Urothelium cell line (cell line): ENCODE measurements around the gene AURKAIP1.
"Not testable (repeated sequence)": the region's sequence is repeated elsewhere in the genome, so short reads cannot be mapped to it uniquely, and the experiment has no call there.

Experiments
- DNase-seq: peaks from one replicate; pipeline ENCODE4 v3.0.0; 2011; ENCODE audit warnings: low spot score, mixed read lengths
- FAIRE-seq: peaks from 2 replicates; lab custom pipeline; 2011; peaks lifted over from hg19 to GRCh38; lab: Jason Lieb, UNC

AURKAIP1 gene

DNA sequence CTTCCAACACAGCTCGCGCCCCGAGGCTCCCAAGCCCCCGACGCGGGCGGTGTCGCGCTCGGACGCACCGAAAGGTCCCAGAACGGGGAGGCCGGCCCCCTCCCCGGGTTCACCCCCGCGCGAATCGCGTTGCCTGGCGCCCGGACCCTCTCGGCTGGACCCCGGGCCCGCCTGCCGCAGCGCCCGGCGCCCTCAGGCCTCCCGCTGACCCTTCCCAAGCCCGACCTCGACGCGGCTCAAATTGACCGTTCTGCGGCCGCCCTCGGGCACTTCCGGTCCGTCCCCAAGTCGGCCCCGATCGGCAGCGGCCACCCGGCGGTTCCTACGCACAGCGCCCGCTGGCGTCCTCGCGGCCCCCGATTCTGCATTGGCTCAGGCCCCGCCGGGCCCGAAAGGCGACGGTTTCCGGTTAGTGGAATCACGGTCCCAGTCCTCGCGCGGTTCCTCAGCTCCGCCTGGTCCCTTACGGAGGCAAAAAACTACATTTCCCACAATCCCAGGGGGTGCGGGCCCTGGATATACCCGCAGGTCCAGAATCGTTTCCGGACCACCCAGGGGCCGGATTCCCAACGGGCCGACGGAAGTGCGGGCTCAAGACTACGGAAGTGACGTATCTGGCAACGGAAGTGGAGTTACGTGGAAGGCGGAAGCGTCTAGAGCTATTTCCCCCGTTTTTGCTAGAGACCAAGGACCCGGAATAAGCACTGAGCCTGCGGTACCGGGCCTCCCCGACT, at the start of gene AURKAIP1:
Gene AURKAIP1 (minus strand): TSS at position 279 of the 734 bp plus-strand sequence. CDS start 451 bp downstream, outside the sequence.
- peak; percentile 79 for FAIRE-seq
- peak; percentile 97 for DNase-seq

DNA sequence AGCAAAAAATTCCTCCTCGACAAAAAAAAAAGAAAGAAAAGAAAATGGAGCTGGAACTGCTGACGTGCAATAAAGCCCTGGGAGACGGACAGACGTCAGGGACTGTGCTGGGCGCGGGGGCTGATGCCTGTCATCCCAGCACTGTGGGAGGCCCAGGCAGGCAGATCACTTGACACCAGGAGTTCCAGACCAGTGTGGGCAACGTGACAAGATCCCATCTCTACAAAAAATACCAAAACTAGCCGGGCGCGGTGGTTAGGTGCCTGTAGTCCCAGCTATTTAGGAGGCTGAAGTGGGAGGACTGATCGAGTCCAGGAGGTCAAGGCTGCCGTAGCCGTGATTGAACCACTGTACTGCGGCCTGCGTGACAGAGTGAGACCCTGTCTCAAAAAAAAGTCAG, 49.7 kb upstream of the AURKAIP1 start:
- FAIRE-seq: no peak

DNA sequence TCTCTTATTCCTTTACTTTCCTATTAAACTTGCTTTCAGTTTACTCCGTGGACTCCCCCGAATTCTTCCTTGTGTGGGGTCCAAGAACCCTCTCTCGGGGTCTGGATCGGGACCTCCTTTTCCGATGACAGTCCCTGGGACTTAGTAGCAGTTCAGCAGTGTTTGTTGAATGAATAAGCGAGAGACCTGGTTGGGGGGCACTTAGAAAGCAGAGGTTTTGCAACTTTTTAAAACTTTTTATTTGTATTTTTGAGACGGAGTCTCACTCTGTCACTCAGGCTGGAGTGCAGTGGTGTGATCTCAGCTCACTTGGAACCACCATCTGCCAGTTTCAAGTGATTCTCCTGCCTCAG, 48.2 kb upstream of the AURKAIP1 start:
- no peak for FAIRE-seq
- DNase-seq: no peak

More for the DNA sequence above, 49.7 kb upstream of the AURKAIP1 start:
- no peak for DNase-seq

DNA sequence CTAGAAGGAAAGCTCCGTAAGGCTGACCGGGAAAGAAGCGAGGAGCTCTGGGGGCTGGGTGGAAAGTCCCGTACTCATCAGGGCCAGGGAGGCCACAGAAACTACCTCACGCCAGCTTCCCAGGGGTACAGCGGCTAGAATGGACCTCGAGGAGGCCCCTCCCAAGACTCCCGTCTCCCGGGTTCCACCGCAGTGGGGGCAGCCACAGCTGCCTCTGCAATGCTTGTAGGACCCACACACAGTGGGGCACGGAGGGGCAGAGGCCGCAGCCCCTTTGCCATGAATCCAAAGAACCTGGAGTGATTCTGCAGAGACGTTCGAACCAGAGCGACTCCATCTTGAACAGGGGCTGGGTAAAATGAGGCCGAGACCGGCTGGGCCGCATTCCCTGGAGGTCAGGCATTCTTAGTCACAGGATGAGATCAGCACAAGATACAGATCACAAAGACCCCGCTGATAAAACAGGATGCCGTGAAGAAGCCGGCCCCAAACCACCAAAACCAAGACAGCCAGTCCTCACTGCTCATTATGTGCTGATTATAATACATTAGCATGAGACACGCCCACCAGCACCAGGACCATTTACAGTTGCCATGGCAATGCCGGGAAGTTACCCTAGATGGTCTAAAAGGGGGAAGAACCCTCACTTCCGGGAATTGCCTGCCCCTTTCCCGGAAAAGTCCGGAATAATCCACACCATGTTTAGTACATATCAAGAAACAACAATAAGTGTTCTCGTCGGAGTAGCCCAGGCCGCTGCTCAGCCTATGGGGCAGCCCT, 47.6 kb upstream of the AURKAIP1 start:
- DNase-seq (no peak), FAIRE-seq (no peak)

DNA sequence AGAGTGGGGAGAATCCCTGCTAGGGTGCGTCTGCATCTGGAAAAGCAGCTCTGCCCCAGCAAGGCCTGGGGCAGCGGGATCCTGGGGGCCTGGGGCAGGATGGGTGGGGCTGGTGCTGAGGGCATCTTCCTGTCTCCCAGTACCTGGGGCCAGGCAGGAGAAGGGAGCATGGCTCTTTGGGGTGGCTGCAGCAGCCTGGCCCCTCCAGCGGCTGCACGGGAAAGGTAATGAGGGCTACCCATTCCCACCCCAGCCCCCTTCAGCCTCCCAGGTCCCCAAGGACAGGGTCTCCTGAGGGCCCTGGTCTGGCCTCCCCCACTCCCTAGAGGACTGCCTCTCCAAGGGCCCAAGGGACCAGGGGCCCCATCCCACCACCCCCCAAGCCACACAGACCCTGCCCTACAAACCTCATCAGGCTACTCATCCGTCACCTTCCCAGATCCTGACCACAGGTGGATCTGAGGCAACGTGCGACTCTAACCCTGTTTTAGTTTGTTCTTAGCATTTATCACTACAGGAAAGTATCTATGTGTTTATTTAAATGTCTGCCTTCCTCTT, 47.0 kb upstream of the AURKAIP1 start:
- no peak for FAIRE-seq
- no peak for DNase-seq

DNA sequence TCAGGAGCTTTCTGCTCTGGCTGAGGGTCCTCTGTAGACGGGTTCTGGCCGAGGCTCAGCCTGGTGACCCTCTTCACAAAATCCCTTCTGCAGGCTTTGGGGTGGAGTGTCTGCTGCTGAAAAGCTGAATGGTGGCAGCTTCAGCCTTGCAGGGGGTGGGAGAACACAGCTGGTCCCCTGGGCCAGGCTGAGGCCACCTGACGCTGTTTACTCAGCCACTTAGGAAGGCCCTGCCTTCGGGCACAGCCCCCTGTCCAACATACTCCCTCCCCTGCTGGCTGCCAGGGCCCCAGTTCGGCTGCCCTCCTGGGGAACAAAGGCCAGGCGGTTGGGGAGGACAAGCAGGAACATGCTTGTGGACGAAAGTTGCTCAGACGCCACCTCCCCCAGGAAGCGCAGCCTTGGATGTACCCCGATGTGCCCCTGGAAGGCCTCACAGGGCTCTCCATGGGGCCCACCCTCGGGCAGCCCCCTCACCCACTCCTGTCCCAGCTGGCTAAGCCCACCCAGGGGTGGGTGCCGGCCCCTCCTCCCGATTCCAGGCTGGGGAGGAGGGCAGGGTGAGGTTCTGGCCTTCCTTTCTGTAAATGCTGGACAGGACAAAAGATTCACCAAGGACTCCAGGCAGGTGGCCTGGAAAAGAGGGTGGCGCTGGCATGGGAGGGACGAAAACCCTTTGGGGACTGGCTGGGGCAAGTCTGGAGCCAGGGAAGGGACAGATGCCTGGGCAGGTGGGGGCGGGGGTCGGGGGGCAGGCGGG, 46.3 kb upstream of the AURKAIP1 start, which contains the start of gene ANKRD65:
Gene ANKRD65 (minus strand): TSS at position 130 of the 760 bp plus-strand sequence. CDS start 271 bp downstream, outside the sequence.
- no peak for DNase-seq
- no peak for FAIRE-seq

DNA sequence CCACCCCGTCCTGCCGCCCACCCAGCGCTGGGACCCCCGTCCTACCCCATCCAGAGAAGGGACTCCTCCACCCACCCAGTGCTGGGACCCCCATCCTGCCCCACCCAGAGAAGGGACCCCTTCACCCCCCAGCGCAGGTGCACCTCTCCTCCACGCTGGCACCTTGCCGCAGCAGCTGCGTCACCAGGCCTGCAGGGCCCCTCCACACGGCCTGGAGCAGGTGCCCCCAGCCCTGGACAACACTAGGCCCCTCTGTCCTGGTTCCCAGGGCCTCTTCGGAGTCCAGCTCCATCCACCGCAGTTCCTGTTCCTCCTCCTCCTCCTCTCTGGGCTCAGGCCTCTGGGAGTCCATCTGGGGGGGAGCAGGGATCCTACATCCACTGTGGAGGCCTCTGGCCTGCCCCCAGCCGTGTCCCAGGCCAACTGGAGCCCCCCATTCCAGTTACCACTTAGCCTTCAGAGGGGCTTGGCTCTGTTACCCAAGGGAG, 45.7 kb upstream of the AURKAIP1 start:
- FAIRE-seq: no peak
- no peak for DNase-seq

DNA sequence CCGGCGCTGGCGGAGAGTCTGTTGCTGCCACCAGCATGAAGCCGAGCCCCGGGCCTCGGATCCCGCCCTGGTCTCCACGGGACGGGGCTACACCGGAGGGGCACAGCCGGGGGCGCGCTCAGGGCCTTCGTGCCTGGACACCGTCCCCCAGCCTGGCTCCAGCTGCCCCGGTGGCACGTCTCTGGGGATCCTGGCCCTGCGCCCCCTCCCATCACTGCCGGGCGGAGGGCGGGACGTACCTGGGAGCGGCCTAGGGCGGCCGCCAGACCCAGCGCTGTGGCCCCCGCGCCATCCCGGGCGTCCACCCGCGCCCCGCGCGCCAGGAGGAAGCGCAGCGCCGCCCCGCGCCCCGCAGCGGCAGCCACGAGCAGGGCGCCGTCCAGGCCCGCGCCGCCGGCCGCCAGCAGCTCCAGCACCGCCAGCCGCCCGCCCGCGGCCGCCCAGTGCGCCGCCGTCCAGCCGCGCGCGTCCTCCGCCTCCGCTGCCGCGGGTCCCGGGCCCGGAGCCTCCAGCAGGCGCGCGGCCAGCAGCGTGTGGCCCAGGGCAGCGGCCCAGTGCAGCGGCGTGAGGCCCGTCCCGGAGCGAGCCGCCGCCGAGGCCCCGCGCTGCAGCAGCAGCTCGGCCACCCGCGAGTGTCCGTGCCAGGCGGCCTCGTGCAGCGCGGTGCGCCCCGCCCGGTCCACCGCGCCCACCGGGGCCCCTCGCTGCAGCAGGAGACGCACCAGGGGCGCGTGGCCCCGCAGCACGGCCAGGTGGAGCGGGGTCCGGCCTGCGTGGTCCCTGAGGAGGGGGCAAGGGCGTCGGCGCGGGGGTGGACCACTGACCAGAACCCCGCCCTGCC, 45.0 kb upstream of the AURKAIP1 start:
- FAIRE-seq (no peak), DNase-seq (no peak)

DNA sequence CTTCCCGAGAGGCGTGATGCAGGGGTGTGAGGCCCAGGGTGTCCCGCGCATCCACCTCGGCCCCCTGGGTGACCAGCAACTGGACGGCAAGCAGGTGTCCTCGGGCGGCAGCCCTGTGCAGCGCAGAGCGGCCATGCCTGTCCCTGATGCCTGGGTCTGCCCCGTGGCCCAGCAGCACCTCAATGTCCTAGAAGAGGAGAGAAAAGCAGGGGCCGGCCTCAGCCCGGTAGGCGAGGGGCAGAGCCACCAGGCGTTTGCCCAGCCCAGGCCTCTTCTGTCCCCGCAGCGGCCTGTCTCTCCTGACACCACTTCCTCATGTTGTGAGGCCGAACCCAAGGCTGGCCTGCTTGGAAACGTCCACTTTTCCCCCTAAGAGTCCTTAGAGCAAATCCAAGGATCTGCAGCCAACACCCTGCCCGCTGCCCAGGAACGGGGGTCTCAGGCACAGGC, 44.4 kb upstream of the AURKAIP1 start:
- no peak for FAIRE-seq
- DNase-seq: no peak

DNA sequence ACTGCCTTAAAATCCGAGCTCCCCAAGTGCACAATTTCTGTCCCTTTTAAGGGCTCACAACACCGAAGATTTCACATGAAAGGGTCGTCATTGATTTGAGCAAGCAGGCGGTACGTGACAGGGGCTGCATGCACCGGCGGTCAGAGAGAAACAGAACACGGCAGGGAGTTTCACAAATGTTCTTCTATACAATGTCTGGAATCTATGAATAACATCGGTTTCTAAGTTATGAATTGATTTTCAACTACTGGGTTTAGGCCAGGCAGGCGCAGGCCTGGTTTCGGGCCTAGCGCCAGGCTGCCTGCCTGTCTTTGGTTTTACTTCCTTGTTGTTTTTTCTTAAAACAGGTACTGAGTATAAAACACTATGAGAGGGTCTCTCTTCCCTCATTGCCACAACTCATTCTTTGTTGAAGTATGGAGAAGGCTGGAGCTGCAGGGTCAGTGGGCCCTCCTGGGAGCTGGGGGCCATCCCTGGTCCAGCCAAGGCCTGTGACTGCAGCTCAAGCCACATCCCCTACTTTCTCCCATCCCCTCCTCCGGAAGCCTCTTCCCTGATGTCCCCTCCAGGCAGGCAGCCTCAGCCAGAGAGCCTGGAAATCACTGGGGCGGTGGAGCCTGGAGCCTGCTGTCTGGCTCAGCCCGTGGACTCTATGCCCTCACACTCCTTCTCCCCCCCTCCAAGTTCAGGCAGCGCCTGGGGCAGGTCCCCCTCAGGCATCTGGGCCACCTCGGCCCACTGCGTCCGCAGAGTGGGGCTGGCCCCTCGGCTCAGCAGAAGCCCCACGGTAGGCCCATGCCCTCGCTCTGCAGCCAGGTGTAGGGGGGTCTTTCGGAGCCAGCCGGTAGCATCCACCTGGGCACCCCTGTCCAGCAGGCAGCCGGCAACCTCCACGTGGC, 43.7 kb upstream of the AURKAIP1 start:
- no peak for FAIRE-seq
- DNase-seq: no peak

DNA sequence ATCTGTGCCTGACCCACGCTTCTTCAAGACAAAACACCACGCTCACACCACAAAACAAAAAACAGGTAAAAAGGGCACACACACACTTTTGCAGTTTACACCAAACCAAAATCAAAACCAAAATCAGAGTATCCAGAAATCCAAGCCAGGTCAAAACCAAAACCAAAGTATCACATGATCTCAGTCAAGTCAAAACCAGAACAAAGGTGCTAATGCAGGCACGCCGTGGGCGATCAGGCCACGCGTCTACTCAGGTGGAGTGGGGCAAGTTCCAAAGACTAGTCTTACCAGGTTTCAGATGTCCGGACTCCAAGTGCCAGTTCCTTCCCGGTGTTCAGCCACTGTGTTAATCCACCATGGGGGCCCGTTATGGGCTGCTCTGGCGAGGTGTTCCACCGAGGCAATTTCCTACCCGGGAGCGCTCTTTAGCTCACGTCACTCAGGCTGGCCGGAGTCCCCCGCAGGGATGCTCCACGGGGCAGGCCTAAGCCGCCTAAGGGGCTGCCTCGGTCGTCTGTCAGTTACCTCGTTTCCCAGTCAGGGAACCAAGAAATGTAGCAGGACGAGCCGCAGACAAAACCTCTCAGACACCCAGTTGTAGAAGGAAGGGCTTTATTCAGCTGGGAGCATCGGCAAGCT, 42.9 kb upstream of the AURKAIP1 start:
- FAIRE-seq, DNase-seq: not testable (repeated sequence)

DNA sequence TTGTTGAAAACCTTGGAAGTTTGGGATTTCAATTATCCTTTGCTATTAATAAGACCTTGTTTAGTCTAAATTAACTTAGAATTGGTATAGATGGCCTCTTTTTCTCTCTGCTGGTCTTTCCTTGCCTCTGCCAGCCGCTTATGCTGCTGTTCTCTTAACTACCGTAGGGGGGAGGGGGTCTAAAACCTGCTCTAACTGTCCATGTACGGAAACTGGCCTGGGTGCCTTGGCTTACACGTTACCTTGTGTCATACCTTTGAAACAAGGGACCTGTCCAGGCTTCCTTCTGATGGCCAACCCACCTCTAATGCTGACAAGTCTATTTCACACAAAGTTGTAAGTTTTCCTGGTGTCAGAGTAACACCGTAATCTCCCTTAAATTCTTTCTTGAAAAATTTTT, 42.4 kb upstream of the AURKAIP1 start:
- not testable (repeated sequence) for DNase-seq, FAIRE-seq

DNA sequence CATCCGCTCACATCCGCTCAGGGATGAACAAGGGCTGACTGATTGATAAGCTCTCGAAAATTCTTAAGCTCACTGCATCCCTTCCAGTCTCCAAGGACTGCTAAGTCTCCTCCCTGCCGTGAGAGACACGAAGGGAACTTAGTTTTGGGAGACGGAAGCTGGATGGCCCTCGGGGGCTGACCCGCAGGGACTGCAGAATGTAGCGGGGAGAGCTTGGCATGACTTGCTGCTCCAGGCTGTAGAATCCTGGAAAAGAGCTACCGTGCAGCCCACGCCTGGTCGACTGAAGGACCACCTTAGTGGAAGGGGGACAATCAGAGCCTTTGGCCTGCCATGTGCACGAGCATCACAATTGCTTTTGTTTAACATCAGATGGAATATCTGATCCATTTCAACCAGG, 40.7 kb upstream of the AURKAIP1 start:
- DNase-seq (no peak), FAIRE-seq (no peak)

DNA sequence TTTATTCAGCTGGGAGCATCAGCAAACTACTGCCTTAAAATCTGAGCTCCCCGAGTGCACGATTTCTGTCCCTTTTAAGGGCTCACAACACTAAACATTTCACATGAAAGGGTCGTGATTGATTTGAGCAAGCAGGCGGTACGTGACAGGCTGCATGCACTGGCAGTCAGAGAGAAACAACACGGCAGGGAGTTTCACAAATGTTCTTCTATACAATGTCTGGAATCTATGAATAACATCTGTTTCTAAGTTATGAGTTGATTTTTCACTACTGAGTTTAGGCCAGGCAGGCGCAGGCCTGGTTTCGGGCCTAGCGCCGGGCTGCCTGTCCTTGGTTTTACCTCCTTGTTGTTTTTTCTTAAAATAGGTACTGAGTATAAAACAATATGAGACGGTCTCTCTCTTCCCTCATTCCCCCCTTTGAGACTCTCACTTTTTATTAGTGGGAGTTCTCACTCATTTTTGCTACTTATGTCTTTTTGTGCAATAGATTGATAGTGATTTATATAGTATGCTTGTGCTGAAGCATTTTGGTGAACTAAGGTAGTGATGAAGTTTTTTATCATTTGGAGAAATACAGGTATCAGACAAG, 37.4 kb upstream of the AURKAIP1 start:
- not testable (repeated sequence) for DNase-seq, FAIRE-seq

DNA sequence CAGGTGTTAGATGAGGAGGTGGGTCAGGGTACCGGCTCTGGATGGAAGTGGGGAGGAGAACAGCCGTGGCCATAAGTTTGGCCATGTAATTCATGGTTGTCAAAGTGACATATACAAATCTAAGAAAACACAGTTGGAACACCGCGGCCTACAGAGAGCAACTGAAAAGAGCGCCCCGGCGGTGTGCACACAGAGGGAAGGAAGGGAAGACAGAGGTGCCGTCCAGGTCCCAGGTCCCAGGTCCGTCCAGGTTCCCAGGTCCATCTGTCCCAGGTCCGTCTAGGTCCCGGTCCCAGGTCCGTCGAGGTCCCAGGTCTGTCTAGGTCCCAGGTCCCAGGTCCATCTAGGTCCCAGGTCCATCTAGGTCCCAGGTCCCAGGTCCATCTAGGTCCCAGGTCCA, 36.6 kb upstream of the AURKAIP1 start:
- DNase-seq (no peak), FAIRE-seq (no peak)

DNA sequence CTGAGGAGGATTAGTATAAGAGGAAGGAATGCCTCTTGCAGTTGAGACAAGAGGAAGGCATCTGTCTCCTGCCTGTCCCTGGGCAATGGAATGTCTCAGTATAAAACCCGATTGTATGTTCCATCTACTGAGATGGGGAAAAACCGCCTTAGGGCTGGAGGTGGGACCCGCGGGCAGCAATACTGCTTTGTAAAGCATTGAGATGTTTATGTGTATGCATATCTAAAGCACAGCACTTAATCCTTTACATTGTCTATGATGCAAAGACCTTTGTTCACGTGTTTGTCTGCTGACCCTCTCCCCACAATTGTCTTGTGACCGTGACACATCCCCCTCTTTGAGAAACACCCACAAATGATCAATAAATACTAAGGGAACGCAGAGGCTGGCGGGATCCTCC, 35.2 kb upstream of the AURKAIP1 start:
- DNase-seq, FAIRE-seq: not testable (repeated sequence)

DNA sequence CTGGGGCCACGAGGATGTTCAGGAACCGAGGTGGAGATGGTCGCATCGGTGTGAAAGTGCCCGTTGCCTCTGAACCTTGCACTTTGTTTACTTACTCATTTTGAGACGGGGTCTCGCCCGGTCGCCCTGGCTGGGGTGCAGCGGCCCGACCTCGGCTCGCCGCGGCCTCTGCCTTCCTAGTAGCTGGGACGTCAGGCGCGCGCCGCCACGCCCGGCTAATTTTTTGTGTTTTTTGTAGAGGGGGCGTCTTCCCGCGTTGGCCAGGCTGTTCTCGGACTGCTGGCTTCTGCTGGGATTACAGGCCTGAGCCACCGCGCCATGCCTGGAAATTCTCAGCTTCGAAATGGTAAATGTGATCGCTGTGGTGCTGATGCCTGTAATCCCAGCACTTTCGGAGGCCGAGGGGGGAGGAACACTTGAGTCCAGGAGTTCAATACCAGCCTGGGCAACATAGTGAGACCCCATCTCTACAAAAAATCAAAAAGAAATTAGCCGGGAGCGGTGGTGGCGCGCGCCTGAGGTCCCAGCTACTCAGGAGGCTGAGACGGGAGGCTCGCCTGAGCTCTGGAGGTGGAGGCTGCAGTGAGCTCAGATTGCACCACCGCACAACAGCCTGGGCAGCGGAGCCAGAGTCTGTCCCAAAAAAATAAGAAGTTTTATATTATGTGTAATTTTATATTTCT, 32.8 kb upstream of the AURKAIP1 start:
- DNase-seq: no peak

More for the DNA sequence above, 32.8 kb upstream of the AURKAIP1 start:
- FAIRE-seq: no peak
